Nephron (organoid): ENCODE measurements around the gene SIGLECL1.
A peak's percentile ranks its signal among the peaks of the same experiment; 100 is the strongest.

Experiments used
- H3K27ac Mint-ChIP-seq, 3 experiments: 2 replicates each; pipeline ENCODE4 v1.8.0; 2020; ENCODE audit warnings: mixed read lengths in 3 of 3, mild to moderate bottlenecking in 2 of 3, moderate library complexity in 1 of 3
- H3K27me3 Mint-ChIP-seq: 2 replicates; pipeline ENCODE4 v1.8.0; 2021; ENCODE audit warnings: low read depth, mild to moderate bottlenecking, moderate library complexity, mixed read lengths
- H3K36me3 Mint-ChIP-seq: 2 replicates; pipeline ENCODE4 v1.8.0; 2020; ENCODE audit warnings: low read depth, mixed read lengths
- H3K4me1 Mint-ChIP-seq: 2 replicates; pipeline ENCODE4 v1.8.0; 2020; ENCODE audit warnings: mixed read lengths
- H3K4me3 Mint-ChIP-seq, 3 experiments: 2 replicates each; pipeline ENCODE4 v1.8.0; 2020; ENCODE audit warnings: mild to moderate bottlenecking in 3 of 3, mixed read lengths in 3 of 3, moderate library complexity in 2 of 3
- H3K9me3 Mint-ChIP-seq: 2 replicates; pipeline ENCODE4 v1.8.0; 2020; ENCODE audit warnings: mixed read lengths
- TF ChIP-seq, protein P1 (sequence below), 3 experiments: fragments of 200-600 bp; sonication (generic); IDR thresholded peaks; one replicate each; pipeline ENCODE4 v1.5.0; 2021; ENCODE audit warnings: antibody characterized with exemption in 3 of 3; ENCODE audit not compliant: unreplicated experiment in 3 of 3

SIGLECL1 gene

GRCh38 chr19:51296336-51297093 lies 45.6 kb downstream of the SIGLECL1 start:
- Mint-ChIP-seq H3K4me3 (no peak overlapping the region), H3K9me3 (no peaks in the 10 kb centered on the region), H3K27me3 (peaks cover 26% of the 10 kb centered on the region), H3K4me1 (peaks cover 15% of the 10 kb centered on the region), H3K27ac (no peak overlapping the region), H3K36me3 (no peaks in the 10 kb centered on the region)
- TF ChIP-seq, protein P1, sequence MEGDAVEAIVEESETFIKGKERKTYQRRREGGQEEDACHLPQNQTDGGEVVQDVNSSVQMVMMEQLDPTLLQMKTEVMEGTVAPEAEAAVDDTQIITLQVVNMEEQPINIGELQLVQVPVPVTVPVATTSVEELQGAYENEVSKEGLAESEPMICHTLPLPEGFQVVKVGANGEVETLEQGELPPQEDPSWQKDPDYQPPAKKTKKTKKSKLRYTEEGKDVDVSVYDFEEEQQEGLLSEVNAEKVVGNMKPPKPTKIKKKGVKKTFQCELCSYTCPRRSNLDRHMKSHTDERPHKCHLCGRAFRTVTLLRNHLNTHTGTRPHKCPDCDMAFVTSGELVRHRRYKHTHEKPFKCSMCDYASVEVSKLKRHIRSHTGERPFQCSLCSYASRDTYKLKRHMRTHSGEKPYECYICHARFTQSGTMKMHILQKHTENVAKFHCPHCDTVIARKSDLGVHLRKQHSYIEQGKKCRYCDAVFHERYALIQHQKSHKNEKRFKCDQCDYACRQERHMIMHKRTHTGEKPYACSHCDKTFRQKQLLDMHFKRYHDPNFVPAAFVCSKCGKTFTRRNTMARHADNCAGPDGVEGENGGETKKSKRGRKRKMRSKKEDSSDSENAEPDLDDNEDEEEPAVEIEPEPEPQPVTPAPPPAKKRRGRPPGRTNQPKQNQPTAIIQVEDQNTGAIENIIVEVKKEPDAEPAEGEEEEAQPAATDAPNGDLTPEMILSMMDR (IDR thresholded peaks at IDR 0.05; ENCODE audit: unreplicated experiment in 3 of 3): peak in 2 of 3 experiments; percentile 10 to 17

DNA sequence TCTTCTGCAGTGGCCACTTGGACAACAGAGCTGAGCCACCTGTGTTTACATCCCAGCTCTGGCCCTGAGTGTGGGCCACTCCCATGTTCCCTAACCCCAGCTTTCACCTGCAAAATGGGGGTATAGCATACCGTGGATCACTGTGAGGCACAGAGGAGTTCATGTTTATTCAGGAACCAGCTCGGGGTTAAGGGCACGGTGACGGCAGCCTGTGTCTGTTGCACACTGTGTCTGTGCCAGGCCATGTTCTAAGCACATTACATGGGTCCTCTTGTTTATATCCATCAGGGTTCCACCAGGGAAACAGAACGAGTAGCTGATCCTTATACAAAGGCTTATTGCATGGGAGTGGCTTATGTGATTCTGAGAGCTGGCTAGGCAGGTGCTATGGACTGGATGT lies 46.5 kb downstream of the SIGLECL1 start:
- no peaks in the 10 kb centered on the region for H3K9me3 Mint-ChIP-seq

DNA sequence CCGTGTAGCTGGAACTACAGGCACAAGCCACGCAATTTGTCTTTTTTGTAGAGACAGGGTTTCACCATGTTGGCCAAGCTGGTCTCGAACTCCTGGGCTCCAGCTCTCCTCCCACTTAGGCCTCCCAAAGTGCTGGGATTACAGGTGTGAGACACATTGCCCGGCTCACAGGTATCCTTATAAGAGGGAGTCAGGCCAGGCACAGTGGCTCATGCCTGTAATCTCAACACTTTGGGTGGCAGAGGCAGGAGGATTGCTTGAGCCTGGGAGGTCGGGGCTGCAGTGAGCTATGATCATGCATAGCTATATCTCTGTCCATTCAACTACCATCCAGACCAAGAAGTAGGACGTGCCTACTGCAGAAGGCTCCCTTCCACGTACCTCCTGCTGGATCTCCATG lies 50.4 kb downstream of the SIGLECL1 start:
- peaks cover 8% of the 10 kb centered on the region for H3K9me3 Mint-ChIP-seq
- peaks cover 18% of the 10 kb centered on the region for H3K27me3 Mint-ChIP-seq

More for the DNA sequence above, 46.5 kb downstream of the SIGLECL1 start:
- TF ChIP-seq, protein P1 (IDR thresholded peaks at IDR 0.05; ENCODE audit: unreplicated experiment in 3 of 3): no peak
- no peaks in the 10 kb centered on the region for H3K36me3 Mint-ChIP-seq
- peaks cover 28% of the 10 kb centered on the region for H3K27me3 Mint-ChIP-seq
- no peak overlapping the region for H3K4me3 Mint-ChIP-seq
- H3K4me1 Mint-ChIP-seq: peaks cover 15% of the 10 kb centered on the region
- no peak overlapping the region for H3K27ac Mint-ChIP-seq

DNA sequence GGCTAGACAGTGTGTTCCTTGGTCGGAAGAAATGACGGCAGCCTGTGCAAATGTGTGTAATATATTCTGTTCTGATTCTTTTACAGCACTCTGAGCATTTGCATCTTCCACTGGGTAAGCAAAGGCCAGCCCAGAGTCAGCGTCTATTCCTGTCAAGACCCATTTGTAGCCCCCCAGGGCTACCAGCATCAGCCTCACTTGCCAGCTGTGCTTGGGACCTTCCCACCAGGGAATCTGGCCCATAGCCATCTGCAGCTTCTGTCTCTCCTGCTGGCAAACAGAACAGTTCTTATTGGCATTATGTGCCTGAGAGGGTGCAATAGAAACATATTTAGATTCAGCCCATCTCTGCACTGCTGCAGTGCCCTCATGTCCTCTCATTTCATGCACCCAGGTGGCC lies 54.6 kb downstream of the SIGLECL1 start:
- H3K36me3 Mint-ChIP-seq: no peaks in the 10 kb centered on the region
- TF ChIP-seq, protein P1 (IDR thresholded peaks at IDR 0.05; ENCODE audit: unreplicated experiment in 3 of 3): no peak
- peaks cover 7% of the 10 kb centered on the region for H3K4me1 Mint-ChIP-seq
- peaks cover 41% of the 10 kb centered on the region for H3K27me3 Mint-ChIP-seq
- no peak overlapping the region for H3K4me3 Mint-ChIP-seq
- H3K9me3 Mint-ChIP-seq: peaks cover 17% of the 10 kb centered on the region
- H3K27ac Mint-ChIP-seq: no peak overlapping the region

More for the DNA sequence above, 50.4 kb downstream of the SIGLECL1 start:
- no peaks in the 10 kb centered on the region for H3K36me3 Mint-ChIP-seq
- no peak overlapping the region for H3K27ac Mint-ChIP-seq
- H3K4me1 Mint-ChIP-seq: no peaks in the 10 kb centered on the region
- no peak overlapping the region for H3K4me3 Mint-ChIP-seq
- TF ChIP-seq, protein P1 (IDR thresholded peaks at IDR 0.05; ENCODE audit: unreplicated experiment in 3 of 3): no peak

GRCh38 chr19:51311351-51312257 lies 60.7 kb downstream of the SIGLECL1 start, which contains the start of gene IGLON5:
Gene IGLON5, plus strand, starts transcription at chr19:51311644. Its CDS starts 204 bp downstream, at chr19:51311848.
- Mint-ChIP-seq H3K27ac (peak within 1 kb of the TSS in 2 of 3 experiments; percentile 34 to 41), H3K9me3 (peaks cover 20% of the 10 kb centered on the region), H3K4me1 (peaks cover 17% of the 10 kb centered on the region), H3K27me3 (peaks cover 53% of the 10 kb centered on the region), H3K36me3 (peaks cover 4% of the 10 kb centered on the region), H3K4me3 (peak within 1 kb of the TSS; percentile 77 to 82 (median 82))
- TF ChIP-seq, protein P1 (IDR thresholded peaks at IDR 0.05; ENCODE audit: unreplicated experiment in 3 of 3): no peak
